Endodermal cell (in vitro differentiated cells): ENCODE results near the gene ZFX. TPM values are rescaled to one million over a fixed set of nuclear protein-coding genes. Genes with fewer than 3 reads are reported as not detected.

ENCODE experiments used
- DNase-seq: peaks from one replicate; pipeline ENCODE4 v3.0.0-alpha.2; 2017
- H3K27ac ChIP-seq: 2 replicates; pipeline ENCODE4 v1.5.1; 2013; ENCODE audit warnings: mild to moderate bottlenecking, low read depth, low read length, moderate library complexity
- H3K27me3 ChIP-seq: 2 replicates; pipeline ENCODE4 v1.6.1; 2013; ENCODE audit warnings: mild to moderate bottlenecking, low read length, moderate library complexity; ENCODE audit not compliant: insufficient read depth, control insufficient read depth, poor library complexity, severe bottlenecking
- H3K36me3 ChIP-seq: 2 replicates; pipeline ENCODE4 v1.7.0; 2013; ENCODE audit warnings: mild to moderate bottlenecking, low read length, moderate library complexity; ENCODE audit not compliant: control insufficient read depth, insufficient read depth
- H3K4me1 ChIP-seq: one replicate; pipeline ENCODE4 v1.7.0; 2013; ENCODE audit warnings: low read length; ENCODE audit not compliant: control insufficient read depth, insufficient read depth
- H3K4me3 ChIP-seq: 2 replicates; pipeline ENCODE4 v1.5.1; 2013; ENCODE audit warnings: mild to moderate bottlenecking, low read length, moderate library complexity
- H3K9ac ChIP-seq: 2 replicates; pipeline ENCODE4 v1.6.1; 2013; ENCODE audit warnings: mild to moderate bottlenecking, low read length, moderate library complexity; ENCODE audit not compliant: poor library complexity, severe bottlenecking; ENCODE audit errors: extremely low read depth
- H3K9me3 ChIP-seq: 2 replicates; pipeline ENCODE4 v1.6.1; 2013; ENCODE audit warnings: mild to moderate bottlenecking, low read length, moderate library complexity; ENCODE audit not compliant: control insufficient read depth
- H3K27ac Mint-ChIP-seq: 2 replicates; pipeline ENCODE4 v1.8.0; 2020; ENCODE audit warnings: mixed read lengths
- H3K27me3 Mint-ChIP-seq: 2 replicates; pipeline ENCODE4 v1.8.0; 2021; ENCODE audit warnings: mild to moderate bottlenecking, mixed read lengths; ENCODE audit not compliant: insufficient read depth
- H3K36me3 Mint-ChIP-seq: 2 replicates; pipeline ENCODE4 v1.8.0; 2020; ENCODE audit warnings: low read depth, mixed read lengths
- H3K4me1 Mint-ChIP-seq: 2 replicates; pipeline ENCODE4 v1.8.0; 2020; ENCODE audit warnings: mixed read lengths
- H3K4me3 Mint-ChIP-seq: 2 replicates; pipeline ENCODE4 v1.8.0; 2020; ENCODE audit warnings: mild to moderate bottlenecking, moderate library complexity, mixed read lengths
- H3K9me3 Mint-ChIP-seq: 2 replicates; pipeline ENCODE4 v1.8.0; 2020; ENCODE audit warnings: mild to moderate bottlenecking, mixed read lengths
- CTCF ChIP-seq: fragments of 200-600 bp; sonication (generic); conservative IDR thresholded peaks from 2 replicates; pipeline ENCODE4 v1.5.0; 2021; ENCODE audit warnings: antibody characterized with exemption, mild to moderate bottlenecking
- WGBS, 2 experiments: methylation state at CpG; one replicate each; pipeline versions ENCODE4 v1.1.5 to v1.1.7; 2013; ENCODE audit warnings: missing lambda C conversion rate in 2 of 2, mixed read lengths in 1 of 2; ENCODE audit not compliant: insufficient coverage in 1 of 2, insufficient read length in 1 of 2; 5-methylcytosine and 5-hydroxymethylcytosine counted together
- total RNA-seq, 2 donors: library from RNA; stranded (reverse); fragmentation: NEBNext Ultra II Directional in 1 of 2; extraction: Animal tissue kit (Norgen Biotek cat#: 25700) in 1 of 2; gene quantifications; 2 replicates in 1 of 2; 3 replicates in 1 of 2; pipeline ENCODE4 v1.2.1, GENCODE V29; 2021

The ZFX gene
- total RNA-seq, 2 donors from 2014 or later, result 20.3 to 51.0 TPM

GRCh38 chrX:24190500-24191156 lies 41.1 kb downstream of the ZFX start:
- 95% methylated on average over 2 of the region's 2 CpGs; no CpG with 5 or more reads in 1 of the 2 experiments for WGBS, 2 experiments
- no peak for DNase-seq
- H3K36me3 ChIP-seq, result peaks cover 10% of the 10 kb centered on the region

GRCh38 chrX:24196509-24196908 lies 47.0 kb downstream of the ZFX start:
- Mint-ChIP-seq H3K27me3 (no peaks in the 10 kb centered on the region), H3K9me3 (no peaks in the 10 kb centered on the region), H3K4me1 (peaks cover 16% of the 10 kb centered on the region), H3K36me3 (peaks cover 35% of the 10 kb centered on the region), H3K27ac (no peak overlapping the region), H3K4me3 (no peak overlapping the region)
- peaks cover 7% of the 10 kb centered on the region for H3K36me3 ChIP-seq
- no peaks in the 10 kb centered on the region for H3K9me3 ChIP-seq
- no peaks in the 10 kb centered on the region for H3K4me1 ChIP-seq
- no peak for DNase-seq
- WGBS, 2 experiments, result 100% methylated on average over 1 of the region's 1 CpG; no CpG with 5 or more reads in 1 of the 2 experiments
- H3K9ac ChIP-seq, result no peak overlapping the region
- H3K27ac ChIP-seq, result no peak overlapping the region
- no peak for TF ChIP-seq CTCF
- H3K27me3 ChIP-seq, result no peaks in the 10 kb centered on the region
- H3K4me3 ChIP-seq, result no peak overlapping the region

More at GRCh38 chrX:24190500-24191156, 41.1 kb downstream of the ZFX start:
- peaks cover 33% of the 10 kb centered on the region for H3K36me3 Mint-ChIP-seq
- H3K9me3 Mint-ChIP-seq, result no peaks in the 10 kb centered on the region
- no peak overlapping the region for H3K9ac ChIP-seq
- H3K9me3 ChIP-seq, result no peaks in the 10 kb centered on the region
- peaks cover 31% of the 10 kb centered on the region for H3K4me1 Mint-ChIP-seq
- no peak overlapping the region for H3K27ac ChIP-seq
- H3K27ac Mint-ChIP-seq, result peak overlapping the region; percentile 58
- no peaks in the 10 kb centered on the region for H3K4me1 ChIP-seq
- no peaks in the 10 kb centered on the region for H3K27me3 ChIP-seq
- no peak overlapping the region for H3K4me3 ChIP-seq
- no peaks in the 10 kb centered on the region for H3K27me3 Mint-ChIP-seq
- no peak for TF ChIP-seq CTCF
- H3K4me3 Mint-ChIP-seq, result no peak overlapping the region

GRCh38 chrX:24198101-24198500 lies 48.6 kb downstream of the ZFX start:
- Mint-ChIP-seq H3K36me3 (peaks cover 36% of the 10 kb centered on the region), H3K27me3 (no peaks in the 10 kb centered on the region)
- WGBS, 2 experiments, result 94% methylated on average over 3 of the region's 4 CpGs; no CpG with 5 or more reads in 1 of the 2 experiments

More at GRCh38 chrX:24198101-24198500, 48.6 kb downstream of the ZFX start:
- DNase-seq, result no peak
- no peaks in the 10 kb centered on the region for H3K9me3 ChIP-seq
- no peak overlapping the region for H3K27ac ChIP-seq
- peaks cover 4% of the 10 kb centered on the region for H3K36me3 ChIP-seq
- Mint-ChIP-seq H3K4me1 (peaks cover 24% of the 10 kb centered on the region), H3K9me3 (no peaks in the 10 kb centered on the region), H3K27ac (no peak overlapping the region), H3K4me3 (no peak overlapping the region)
- H3K4me1 ChIP-seq, result no peaks in the 10 kb centered on the region
- H3K9ac ChIP-seq, result no peak overlapping the region
- no peak overlapping the region for H3K4me3 ChIP-seq
- no peak for TF ChIP-seq CTCF
- no peaks in the 10 kb centered on the region for H3K27me3 ChIP-seq
